Measurements from ENCODE around the gene APLF.
"Not testable (repeated sequence)": the region's sequence is repeated elsewhere in the genome, so short reads cannot be mapped to it uniquely, and the experiment has no call there.

Gene APLF

DNA sequence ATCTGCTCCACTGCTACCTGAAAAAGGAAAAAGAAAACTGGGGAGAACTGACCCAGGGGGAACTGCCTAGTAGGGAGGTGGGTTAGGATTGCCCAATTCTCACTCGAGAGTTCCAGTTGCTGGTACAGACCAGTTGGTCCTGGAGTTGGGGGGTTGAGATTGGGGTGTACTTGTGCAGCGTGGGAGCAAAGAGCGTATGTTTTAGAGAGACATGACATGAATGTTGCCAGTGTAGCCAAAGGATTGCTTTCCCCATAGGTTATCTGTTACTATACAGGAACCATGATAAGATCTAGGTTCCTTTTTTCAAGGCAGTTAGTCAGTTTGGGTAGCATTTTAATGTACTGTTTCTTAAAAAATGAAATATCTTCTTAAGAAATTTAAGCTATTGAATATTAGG is 68.6 kb downstream of the APLF start:
- DNase-seq, result no peak

GRCh38 chr2:68537011-68537410 is 69.6 kb downstream of the APLF start:
- no peak for DNase-seq

GRCh38 chr2:68537809-68538208 is 70.4 kb downstream of the APLF start:
- no peak for DNase-seq

DNA sequence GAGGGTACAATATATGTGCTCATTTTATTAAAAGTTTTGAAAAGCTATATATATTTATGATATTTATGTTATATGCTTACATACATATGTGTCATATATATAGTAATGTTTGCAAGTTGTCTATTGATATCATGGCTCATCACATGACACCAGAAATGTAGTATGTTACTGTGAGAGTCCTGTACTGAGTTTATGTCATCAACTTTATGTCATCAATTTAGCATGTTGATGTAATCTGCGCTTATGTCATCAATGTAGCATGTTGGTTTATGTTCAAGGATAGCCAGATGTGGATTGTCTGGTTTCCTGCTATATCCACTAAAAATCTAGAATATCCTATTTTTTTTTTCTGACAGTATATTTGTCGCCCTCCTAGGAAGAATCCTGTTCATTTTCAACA is 77.4 kb downstream of the APLF start:
- no peak for DNase-seq

GRCh38 chr2:68548396-68548795 is 81.0 kb downstream of the APLF start:
- no peak for DNase-seq

DNA sequence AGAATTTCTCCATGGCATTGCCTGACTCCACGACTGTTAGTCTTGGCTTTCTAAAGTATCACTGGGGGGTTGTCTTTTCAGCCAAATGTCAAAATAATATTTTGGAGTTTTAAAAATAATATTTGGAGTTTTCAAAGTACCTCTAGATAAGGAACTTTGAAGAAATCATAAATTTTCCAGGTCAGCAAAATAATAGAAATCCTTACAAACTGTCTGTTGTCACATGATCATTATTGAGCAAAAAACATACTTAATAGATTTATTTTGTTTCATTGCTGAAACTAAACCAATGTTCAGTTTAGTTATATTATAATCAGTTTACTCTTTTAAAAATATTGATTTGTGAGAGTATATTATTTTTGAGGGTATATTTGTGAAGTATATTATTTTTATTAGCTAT is 85.7 kb downstream of the APLF start:
- DNase-seq, result no peak

GRCh38 chr2:68555425-68556206 is 88.2 kb downstream of the APLF start:
- not testable (repeated sequence) for DNase-seq

DNA sequence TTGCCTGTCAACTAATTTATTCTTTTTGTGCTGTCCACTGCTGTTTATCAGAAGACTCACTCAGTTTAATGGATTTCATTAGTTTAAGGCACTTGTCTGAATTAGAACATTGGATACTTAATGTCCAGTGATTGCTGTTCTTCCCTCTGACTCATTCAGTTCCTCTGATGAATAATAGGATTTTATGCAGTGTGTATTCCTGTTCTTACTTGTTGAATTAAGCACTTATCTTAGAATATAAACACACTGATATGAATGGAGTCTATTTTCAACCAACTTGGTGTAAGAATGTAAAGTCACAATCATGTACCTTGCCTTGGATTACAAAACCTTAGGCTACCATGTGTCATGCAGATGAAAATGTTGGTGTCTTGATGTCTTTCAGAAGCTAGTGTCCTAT is 89.0 kb downstream of the APLF start:
- no peak for DNase-seq

DNA sequence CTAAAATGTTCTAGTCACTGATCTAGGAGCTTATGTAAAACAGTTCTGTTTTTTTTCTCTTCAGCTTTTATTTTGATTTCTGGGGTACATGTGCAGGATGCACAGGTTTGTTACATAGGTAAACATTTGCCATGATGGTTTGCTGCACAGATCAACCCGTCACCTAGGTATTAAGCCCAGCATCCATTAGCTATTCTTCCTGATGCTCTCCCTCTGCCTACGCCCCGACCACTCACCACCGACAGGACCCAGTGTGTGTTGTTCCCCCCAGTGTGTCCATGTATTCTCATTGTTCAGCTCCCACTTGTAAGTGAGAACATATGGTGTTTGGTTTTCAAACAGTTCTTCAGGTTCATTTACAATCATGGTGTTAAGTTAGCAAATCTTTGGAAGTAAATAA is 91.2 kb downstream of the APLF start:
- DNase-seq, result no peak

GRCh38 chr2:68559692-68560091 is 92.3 kb downstream of the APLF start:
- no peak for DNase-seq

DNA sequence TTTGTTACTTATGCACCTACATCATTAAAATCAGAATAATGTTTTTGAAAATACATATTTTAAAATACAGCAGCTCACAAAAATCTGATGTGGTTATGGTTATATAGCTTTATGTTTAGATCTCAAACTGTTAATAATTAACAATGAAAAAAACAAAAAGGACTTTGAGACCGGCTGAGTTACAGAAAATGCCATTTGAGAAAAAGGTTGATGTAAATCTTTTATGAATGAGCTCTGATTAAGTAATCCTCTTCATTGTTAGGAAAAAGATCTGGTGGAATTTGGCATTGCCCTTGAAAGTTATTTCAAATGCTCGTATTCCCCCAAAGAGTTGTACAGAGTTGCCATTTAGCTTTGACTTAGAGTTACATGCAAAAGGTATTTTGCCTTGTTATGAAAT is 93.2 kb downstream of the APLF start:
- DNase-seq, result no peak

DNA sequence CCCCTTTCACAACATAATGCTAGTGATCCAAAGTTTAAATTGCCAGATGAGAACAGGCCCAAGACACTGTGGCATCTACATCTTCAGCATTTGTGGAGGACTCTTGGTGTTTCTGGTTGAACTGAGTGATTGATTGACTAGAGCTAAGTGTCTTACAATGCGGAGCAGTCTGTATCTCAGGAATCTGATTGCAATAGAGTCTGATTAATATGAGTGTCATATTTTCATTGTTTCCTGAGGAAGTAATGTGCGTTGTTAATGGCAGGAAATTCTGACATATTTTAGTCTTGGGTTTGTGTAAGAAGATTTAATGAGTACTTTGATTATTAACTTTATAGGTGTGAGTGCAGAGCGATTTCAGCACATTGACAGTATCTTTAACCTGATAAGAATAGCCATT is 94.0 kb downstream of the APLF start:
- DNase-seq, result no peak

GRCh38 chr2:68562934-68563333 is 95.5 kb downstream of the APLF start:
- DNase-seq, result no peak

DNA sequence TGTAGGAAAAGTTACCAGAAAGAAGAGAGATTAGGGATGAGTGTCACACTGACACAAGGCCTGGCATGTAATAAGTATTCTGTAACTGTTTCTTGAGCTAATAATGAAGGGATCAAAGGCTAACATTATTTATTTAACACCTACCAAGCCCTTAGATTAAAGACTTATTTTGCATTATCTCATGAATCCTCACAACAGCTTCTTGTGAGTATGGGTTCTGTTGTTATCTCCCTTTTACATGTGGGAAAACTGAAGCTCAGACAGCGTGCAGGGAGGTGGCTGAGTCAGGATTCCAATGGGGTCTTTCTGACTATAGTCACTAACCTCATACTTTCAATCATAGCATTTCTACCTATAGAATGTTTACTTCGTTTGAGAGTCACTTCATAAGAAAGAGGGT is 97.0 kb downstream of the APLF start:
- no peak for DNase-seq

DNA sequence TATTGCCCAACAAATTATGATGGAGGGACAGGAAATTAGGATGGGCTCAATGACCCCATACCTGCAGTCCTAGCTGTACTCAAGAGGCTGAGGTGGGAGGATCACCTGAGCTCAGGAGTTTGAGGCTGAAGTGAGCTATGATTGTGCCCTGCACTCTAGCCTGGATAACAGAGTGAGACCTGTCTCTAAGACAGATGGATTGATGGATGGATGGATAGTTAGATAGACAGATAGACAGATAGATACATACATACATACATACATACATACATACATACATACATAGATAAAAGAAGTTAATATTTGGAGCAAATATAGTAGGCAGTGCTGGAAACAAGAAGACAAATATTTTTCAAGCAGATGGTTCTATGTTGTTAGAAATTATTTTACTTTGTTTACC is 97.9 kb downstream of the APLF start:
- no peak for DNase-seq

DNA sequence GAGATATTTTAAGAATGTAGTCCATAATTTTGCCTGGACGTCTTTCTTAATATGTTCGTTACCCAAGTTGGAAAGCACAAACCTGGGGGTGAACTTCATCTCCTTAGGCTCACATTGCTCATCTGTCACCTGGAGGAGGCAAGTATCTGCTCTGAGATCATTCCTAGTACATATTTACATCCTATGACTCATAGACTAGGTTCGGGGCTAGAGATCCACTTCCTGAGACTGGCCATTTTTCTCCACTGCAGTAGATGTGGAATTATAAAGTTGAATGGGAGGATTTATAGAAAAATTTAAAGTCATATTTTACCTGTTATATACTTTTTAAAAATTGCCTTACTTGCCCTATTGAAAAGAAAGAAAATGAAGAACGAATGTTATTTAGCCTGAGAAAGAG is 98.5 kb downstream of the APLF start:
- DNase-seq, result no peak

DNA sequence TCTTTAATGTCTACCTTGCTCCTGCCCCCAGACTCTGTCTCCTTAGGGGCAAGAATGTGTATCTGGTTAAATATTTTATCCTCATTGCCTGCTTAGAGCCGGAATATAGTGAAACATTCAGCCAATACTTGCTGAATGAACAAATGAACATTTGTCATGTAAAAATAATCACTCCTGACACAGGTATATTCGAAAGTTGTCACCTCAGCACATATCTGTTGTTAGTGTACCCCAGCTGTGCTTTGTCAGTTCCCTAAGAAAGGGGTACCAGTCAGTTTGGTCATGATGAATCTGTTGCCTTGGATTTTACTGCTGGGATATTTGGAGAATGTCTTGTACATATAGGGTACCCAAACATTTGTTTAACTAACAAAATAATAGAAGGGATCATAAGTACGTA is 99.0 kb downstream of the APLF start:
- DNase-seq, result no peak

DNA sequence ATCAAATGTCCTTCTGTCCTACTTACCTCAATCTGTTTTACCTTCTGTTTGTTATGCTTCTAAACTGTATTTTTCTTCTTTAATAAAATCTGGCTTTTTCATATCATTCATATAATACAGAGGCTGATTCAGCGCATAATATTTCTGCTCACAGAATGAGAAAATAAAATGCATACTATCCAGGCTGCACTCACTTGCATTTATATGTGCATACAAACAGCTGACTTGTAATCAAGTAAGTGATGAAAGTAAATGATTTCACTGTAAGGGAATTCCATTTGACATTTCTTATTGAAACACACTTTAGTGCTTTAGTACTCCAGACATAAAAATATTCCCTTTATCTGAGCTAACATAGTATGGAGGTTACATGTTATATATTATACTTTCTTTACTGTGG is 100.7 kb downstream of the APLF start:
- no peak for DNase-seq

DNA sequence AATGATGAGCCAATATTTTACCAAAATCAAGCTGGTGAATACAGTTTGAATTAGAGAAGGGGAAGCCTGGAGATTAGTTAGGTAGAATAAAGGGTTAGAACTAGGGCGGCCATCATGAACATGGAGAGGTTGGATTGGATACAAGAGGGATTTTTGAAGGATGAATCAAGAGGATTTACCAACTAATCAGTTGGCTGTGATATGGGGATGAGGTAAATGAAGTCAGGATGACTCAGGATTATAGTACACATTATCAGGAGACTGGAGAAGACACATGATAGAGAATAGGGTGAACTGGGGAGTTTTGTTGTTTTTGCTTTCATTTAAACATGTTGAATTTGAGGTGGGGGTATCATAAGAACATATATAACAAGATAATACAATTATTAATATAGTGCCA is 102.2 kb downstream of the APLF start:
- DNase-seq, result no peak

DNA sequence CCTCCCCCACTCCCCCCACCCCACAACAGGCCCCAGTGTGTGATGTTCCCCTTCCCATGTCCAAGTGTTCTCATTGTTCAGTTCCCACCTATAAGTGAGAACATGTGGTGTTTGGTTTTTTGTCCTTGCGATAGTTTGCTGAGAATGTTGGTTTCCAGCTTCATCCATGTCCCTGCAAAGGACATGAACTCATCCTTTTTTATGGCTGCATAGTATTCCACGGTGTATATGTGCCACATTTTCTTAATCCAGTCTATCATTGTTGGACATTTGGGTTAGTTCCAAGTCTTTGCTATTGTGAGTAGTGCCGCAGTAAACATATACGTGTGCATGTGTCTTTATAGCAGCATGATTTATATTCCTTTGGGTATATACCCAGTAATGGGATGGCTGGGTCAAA is 103.0 kb downstream of the APLF start:
- DNase-seq, result not testable (repeated sequence)

DNA sequence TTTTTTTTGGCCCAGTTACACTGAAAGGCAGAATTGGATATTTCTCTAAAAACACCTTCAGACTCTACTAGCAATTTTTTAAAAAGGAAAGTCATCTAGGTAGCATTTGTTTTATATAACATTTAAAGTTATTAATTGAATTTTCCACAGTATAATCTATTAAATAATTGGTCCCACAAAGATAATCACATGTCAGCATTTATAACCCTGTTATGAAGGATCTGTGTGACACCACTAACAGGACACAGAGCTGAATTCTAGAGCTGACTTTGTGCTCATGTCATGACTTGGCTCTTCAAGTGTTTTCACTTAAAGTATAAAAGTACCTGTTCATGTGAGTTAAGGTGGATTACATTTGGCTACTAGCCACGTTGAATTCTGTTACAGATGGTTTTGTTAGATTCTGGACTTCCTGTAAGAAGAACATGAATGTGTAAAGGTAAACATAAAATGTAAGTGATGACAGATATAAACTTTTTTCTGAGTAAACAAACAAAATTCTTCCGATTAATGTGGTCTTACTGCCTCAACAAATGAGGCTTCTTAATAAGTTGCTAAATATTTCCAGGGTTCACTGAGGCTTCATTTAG is 106.9 kb downstream of the APLF start:
- DNase-seq, result no peak

DNA sequence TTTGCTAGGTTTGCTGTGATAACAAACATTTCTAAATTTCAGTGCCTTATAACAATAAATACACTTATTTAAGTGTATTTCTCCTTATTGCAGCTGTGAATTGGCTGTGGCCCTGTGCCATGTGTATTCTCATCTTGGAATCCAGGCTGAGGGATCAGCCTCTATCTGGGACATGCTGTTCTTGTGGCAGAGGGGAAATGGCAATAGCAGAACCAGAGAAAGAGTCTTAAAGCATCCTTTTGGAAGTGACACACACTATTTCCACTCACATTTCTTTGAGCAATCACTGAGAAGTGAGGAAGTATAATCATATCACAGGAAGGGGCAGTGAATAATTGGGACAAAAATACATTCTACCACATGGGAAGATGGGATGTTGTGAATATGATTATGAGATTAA is 109.8 kb downstream of the APLF start:
- DNase-seq, result no peak

- no peak for DNase-seq
These were observed 112.3 kb downstream of the APLF start for GRCh38 chr2:68579689-68580088.

DNA sequence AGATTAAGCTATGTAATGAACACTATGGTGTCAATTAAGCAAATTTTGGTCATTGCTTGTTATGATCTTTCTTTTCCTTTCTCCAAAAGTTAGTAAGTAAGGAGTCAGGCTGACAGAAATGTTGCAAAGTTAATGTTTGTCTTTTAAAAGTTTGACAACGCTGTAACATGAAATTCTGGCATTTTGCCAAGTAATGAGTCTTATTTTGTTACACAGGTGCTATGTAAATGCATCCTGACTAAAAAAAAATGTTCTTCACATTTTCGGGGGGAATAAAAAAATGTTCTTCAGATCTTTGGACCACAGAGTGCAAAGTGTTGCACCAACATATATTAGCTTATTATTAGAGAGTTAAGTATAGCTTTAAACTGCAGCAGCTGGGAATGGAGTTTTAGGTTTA is 121.2 kb downstream of the APLF start:
- no peak for DNase-seq

DNA sequence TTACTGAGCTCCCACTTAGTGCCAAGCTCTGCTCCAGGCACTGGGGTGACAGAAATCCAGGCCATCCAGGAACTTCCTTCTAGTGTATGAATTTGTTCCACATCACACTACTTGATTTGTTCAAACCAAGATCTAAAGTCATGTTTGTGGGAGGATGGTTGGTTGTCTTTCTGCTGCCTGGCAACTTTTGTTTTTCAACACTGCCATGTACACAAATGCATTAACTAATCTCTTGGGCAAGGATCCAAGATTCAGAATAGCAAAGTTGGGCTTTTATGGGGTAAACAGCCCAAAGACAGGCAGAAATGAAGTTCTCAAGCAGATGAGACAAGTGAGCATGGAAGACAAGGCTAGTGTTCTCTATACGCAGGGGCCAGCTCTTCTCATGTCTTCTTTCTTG is 122.6 kb downstream of the APLF start:
- DNase-seq, result no peak

Data from right forelimb (tissue), 1 donor.